Upper lobe of right lung (tissue), 1 donor: ENCODE results near the gene CDC14A. TPM values are rescaled to one million over a fixed set of nuclear protein-coding genes. Genes with fewer than 3 reads are reported as not detected.

ENCODE experiments used
- ATAC-seq: fragments of 200-7000 bp; cut with Tn5 transposase; one replicate; pipeline ENCODE4 v1.9.1; 2020; ENCODE audit warnings: mild to moderate bottlenecking, moderate library complexity
- DNase-seq: peaks from one replicate; pipeline ENCODE4 v3.0.0-alpha.2; 2020
- H3K27ac ChIP-seq: fragments of 200-600 bp; one replicate; pipeline ENCODE4 v1.8.0; 2022
- H3K27me3 ChIP-seq: fragments of 200-600 bp; one replicate; pipeline ENCODE4 v1.8.0; 2022; ENCODE audit warnings: mild to moderate bottlenecking
- H3K36me3 ChIP-seq: fragments of 200-600 bp; one replicate; pipeline ENCODE4 v1.8.0; 2022
- H3K4me1 ChIP-seq: fragments of 200-600 bp; one replicate; pipeline ENCODE4 v1.8.0; 2022
- H3K4me3 ChIP-seq: fragments of 200-600 bp; one replicate; pipeline ENCODE4 v1.8.0; 2022; ENCODE audit warnings: mild to moderate bottlenecking
- H3K9me3 ChIP-seq: fragments of 200-600 bp; one replicate; pipeline ENCODE4 v1.8.0; 2022
- intact Hi-C: fragments of 100-400 bp; cut with DNase I; formaldehyde crosslinking; loops from one replicate; pipeline ENCODE4 v1.11.0; 2022
- total RNA-seq: library from RNA; stranded (reverse); fragmentation: NEBNext Ultra II Directional; extraction: Animal tissue kit (Norgen Biotek cat#: 25700); gene quantifications from one replicate; pipeline ENCODE4 v1.2.1, GENCODE V29; 2021
- TF ChIP-seq, protein P1 (sequence below): fragments of 200-600 bp; IDR thresholded peaks from one replicate; pipeline ENCODE4 v1.8.0; 2022; ENCODE audit warnings: antibody characterized with exemption
- donor health status: DM: no; HTN: yes; CAD: no; lungs with severe emphysema.

The CDC14A gene
- total RNA-seq, 1 donor from 2014 or later: 12.0 TPM

DNA sequence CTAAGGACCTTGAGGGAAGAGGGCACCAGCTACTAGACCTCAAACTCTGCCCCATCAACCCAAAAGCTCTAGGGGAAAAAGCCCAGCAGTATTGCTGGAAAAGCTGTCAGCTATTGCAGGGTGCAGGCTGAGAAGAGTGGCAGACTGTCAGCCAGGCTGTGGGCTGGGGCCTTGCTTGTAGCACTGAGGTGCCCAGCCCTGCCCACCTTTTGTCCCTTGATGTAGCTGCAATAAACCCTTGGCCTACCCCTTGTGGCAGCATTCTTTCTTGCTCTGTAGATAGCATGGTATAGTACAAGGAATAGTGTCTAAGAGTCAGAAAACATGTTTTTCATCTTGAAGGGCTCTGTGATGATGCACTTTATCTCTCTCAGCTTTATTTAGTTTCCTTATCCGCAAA lies 39.4 kb downstream of the CDC14A start:
- no peaks in the 10 kb centered on the region for H3K27me3 ChIP-seq
- TF ChIP-seq, protein P1, sequence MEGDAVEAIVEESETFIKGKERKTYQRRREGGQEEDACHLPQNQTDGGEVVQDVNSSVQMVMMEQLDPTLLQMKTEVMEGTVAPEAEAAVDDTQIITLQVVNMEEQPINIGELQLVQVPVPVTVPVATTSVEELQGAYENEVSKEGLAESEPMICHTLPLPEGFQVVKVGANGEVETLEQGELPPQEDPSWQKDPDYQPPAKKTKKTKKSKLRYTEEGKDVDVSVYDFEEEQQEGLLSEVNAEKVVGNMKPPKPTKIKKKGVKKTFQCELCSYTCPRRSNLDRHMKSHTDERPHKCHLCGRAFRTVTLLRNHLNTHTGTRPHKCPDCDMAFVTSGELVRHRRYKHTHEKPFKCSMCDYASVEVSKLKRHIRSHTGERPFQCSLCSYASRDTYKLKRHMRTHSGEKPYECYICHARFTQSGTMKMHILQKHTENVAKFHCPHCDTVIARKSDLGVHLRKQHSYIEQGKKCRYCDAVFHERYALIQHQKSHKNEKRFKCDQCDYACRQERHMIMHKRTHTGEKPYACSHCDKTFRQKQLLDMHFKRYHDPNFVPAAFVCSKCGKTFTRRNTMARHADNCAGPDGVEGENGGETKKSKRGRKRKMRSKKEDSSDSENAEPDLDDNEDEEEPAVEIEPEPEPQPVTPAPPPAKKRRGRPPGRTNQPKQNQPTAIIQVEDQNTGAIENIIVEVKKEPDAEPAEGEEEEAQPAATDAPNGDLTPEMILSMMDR: no peak
- H3K9me3 ChIP-seq: no peaks in the 10 kb centered on the region
- no peak for DNase-seq
- H3K4me1 ChIP-seq: peaks cover 13% of the 10 kb centered on the region
- intact Hi-C loops: no loop called here
- no peak for ATAC-seq
- H3K4me3 ChIP-seq: no peak overlapping the region
- H3K27ac ChIP-seq: no peak overlapping the region
- H3K36me3 ChIP-seq: peaks cover 8% of the 10 kb centered on the region

DNA sequence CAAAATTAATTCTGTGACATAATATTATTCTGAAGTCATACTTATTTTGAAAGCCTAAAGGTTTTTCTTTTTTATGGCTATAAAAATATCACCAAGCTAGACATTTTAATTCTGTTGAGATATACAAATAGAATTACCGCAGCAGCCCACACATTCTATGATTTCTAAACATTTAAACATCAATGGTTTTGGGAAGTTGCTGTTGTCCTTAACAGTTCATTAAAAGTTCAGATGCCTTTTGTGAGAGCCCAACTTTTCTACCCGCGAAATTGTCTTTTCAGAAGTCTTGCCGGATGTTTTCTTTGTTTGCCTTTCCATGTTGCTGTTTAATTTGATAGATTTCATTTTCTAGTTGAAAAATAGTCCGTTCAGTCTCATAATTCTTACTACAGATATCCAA lies 40.5 kb downstream of the CDC14A start:
- intact Hi-C loops: no loop called here
- ATAC-seq (no peak), DNase-seq (no peak)
- Histone ChIP-seq H3K27me3 (no peaks in the 10 kb centered on the region), H3K4me3 (no peak overlapping the region), H3K4me1 (peaks cover 10% of the 10 kb centered on the region), H3K36me3 (peaks cover 8% of the 10 kb centered on the region), H3K9me3 (no peaks in the 10 kb centered on the region), H3K27ac (no peak overlapping the region)
- TF ChIP-seq, protein P1: no peak

DNA sequence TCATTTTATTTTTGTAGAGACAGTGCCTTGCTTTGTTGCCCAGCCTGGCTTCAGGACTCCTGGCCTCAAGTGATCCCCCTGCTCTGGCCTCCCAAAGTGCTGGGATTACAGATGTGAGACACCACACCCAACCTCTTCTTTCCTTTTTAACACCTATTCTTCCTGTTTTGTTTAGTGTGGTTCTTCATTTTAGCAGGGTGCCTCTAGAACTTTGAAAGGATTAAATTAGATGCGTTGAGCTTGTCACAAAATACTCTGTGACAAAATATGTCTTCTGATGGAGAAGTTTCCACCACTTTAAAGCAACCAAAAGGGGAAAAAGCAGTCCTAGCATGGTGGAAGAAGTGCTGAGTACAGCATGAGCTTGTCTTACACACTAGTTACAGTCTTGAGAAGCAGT lies 42.0 kb downstream of the CDC14A start:
- ATAC-seq (no peak), DNase-seq (no peak)
- H3K9me3 ChIP-seq: no peaks in the 10 kb centered on the region
- intact Hi-C loops: no loop called here
- H3K4me3 ChIP-seq: no peak overlapping the region
- TF ChIP-seq, protein P1: no peak
- peaks cover 8% of the 10 kb centered on the region for H3K4me1 ChIP-seq
- no peak overlapping the region for H3K27ac ChIP-seq
- peaks cover 8% of the 10 kb centered on the region for H3K36me3 ChIP-seq
- H3K27me3 ChIP-seq: no peaks in the 10 kb centered on the region

DNA sequence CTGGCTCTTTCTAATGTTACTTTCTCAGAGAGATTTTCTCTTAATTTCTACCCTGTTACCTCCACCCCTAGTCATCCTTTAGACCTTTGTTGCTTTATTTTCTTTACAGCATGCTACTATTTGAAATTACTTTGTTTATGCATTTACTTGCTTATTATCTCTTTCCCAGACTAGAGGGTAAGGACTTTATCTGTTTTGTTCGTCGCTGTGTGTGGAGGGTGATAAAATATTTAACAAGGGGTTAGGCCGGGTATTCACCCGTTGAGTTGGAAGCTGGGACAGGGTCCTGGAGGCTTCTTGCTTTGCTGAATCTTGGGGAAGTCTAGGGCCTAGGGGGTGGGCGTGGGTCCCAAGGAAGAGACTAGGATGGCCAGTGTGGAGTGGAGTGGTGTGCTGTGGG lies 43.6 kb downstream of the CDC14A start:
- no peak for DNase-seq
- Histone ChIP-seq H3K4me1 (peaks cover 15% of the 10 kb centered on the region), H3K27me3 (no peaks in the 10 kb centered on the region), H3K9me3 (no peaks in the 10 kb centered on the region), H3K4me3 (no peak overlapping the region), H3K27ac (no peak overlapping the region), H3K36me3 (peaks cover 3% of the 10 kb centered on the region)
- TF ChIP-seq, protein P1: no peak
- intact Hi-C loops: no loop called here
- no peak for ATAC-seq

DNA sequence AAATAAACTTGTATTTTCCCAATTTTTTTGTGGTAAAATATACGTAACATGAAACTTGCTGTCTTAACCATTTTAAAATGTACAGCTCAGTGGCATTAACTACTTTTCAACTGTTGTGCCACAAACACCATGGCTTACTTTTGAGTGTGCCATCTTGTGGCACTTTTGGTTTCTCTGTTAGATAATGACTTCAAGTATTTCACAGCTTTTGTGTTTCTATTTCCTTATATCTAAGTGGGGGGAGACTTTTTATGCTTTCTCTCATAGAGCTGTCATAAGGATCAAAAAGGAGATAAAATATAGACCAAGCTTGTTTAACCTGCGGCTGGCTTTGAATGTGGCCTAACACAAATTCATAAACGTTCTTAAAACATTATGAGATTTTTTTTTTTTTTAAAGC lies 44.3 kb downstream of the CDC14A start:
- TF ChIP-seq, protein P1: no peak
- H3K36me3 ChIP-seq: no peaks in the 10 kb centered on the region
- no peaks in the 10 kb centered on the region for H3K9me3 ChIP-seq
- H3K4me1 ChIP-seq: peaks cover 15% of the 10 kb centered on the region
- H3K4me3 ChIP-seq: no peak overlapping the region
- no peak for DNase-seq
- H3K27ac ChIP-seq: no peak overlapping the region
- intact Hi-C loops: no loop called here
- no peaks in the 10 kb centered on the region for H3K27me3 ChIP-seq
- no peak for ATAC-seq

DNA sequence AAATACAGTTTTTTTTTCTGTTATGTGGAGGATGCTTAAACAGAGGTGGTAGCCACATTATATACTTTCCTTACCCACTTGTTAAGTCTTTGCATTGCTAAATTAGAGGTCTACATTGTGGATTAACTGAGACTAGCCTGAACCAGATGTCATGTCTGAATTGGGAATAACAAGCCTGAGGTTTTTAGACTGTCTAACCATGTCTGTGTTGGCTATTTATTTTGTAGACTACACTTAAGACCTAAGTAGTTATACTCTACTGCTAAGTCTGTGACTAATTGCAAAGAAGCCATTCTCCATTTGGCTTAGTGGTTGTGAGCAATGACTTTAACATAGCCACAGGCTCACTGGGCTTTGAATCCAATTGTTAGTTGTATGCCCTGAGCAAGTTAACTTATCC lies 45.4 kb downstream of the CDC14A start:
- Histone ChIP-seq H3K9me3 (no peaks in the 10 kb centered on the region), H3K27me3 (no peaks in the 10 kb centered on the region), H3K4me1 (peaks cover 15% of the 10 kb centered on the region), H3K4me3 (no peak overlapping the region), H3K36me3 (no peaks in the 10 kb centered on the region), H3K27ac (no peak overlapping the region)
- TF ChIP-seq, protein P1: no peak
- intact Hi-C loops: no loop called here
- ATAC-seq (no peak), DNase-seq (no peak)
